HEK293 (cell line): Measurements from ENCODE around the gene AZIN2.

ENCODE experiments used
- CTCF ChIA-PET: fragments of 350-600 bp; formaldehyde crosslinking; extraction: SDS; loops from one replicate; lab custom pipeline; 2021; ENCODE audit warnings: antibody characterized with exemption; lab: Yijun Ruan, JAX
- POLR2A ChIA-PET: fragments of 300-600 bp; formaldehyde crosslinking; extraction: SDS; loops from one replicate; lab custom pipeline; 2020; ENCODE audit warnings: antibody characterized with exemption, inconsistent platforms; lab: Yijun Ruan, JAX
- H3K27ac ChIP-seq: fragments of 200-500 bp; sonication (Bioruptor generic); 2 replicates; pipeline ENCODE4 v1.5.1; 2014; ENCODE audit warnings: low read depth, low read length, control low read depth, inconsistent platforms; ENCODE audit errors: extremely low read depth
- H3K36me3 ChIP-seq, 2 experiments: fragments of 200-500 bp in 1 of 2; sonication (Bioruptor generic) in 1 of 2; 1 replicate in 1 of 2; 2 replicates in 1 of 2; pipeline ENCODE4 v1.5.1; 2014 to 2017; ENCODE audit warnings: inconsistent platforms in 2 of 2, low read length in 2 of 2; ENCODE audit not compliant: control insufficient read depth in 2 of 2, insufficient read depth in 1 of 2
- H3K4me1 ChIP-seq: fragments of 200-500 bp; sonication (Bioruptor generic); 2 replicates; pipeline ENCODE4 v1.5.1; 2014; ENCODE audit warnings: mild to moderate bottlenecking, low read length, inconsistent platforms; ENCODE audit not compliant: control insufficient read depth, insufficient read depth
- H3K4me3 ChIP-seq: 2 replicates; pipeline ENCODE4 v1.5.1; 2011; ENCODE audit warnings: low read depth, mild to moderate bottlenecking, control low read depth, low read length, moderate library complexity
- H3K9me3 ChIP-seq: fragments of 200-500 bp; sonication (Bioruptor generic); 2 replicates; pipeline ENCODE4 v1.5.1; 2014; ENCODE audit warnings: low read depth, low read length, inconsistent platforms; ENCODE audit not compliant: control insufficient read depth, insufficient read depth
- ATF2 ChIP-seq: fragments of 450-650 bp; formaldehyde crosslinking; IDR thresholded peaks from 2 replicates; pipeline ENCODE4 v1.5.1; 2016; ENCODE audit warnings: missing biosample characterization, missing genetic modification characterization, low read depth
- INSM2 ChIP-seq: fragments of 450-650 bp; formaldehyde crosslinking; IDR thresholded peaks from 2 replicates; pipeline ENCODE4 v1.5.1; 2016; ENCODE audit warnings: missing biosample characterization, missing genetic modification characterization
- MYNN ChIP-seq: fragments of 450-650 bp; formaldehyde crosslinking; IDR thresholded peaks from 2 replicates; pipeline ENCODE4 v1.5.1; 2016; ENCODE audit warnings: missing biosample characterization, missing genetic modification characterization, borderline replicate concordance
- OSR2 ChIP-seq: fragments of 450-650 bp; formaldehyde crosslinking; IDR thresholded peaks from 2 replicates; pipeline ENCODE4 v1.5.1; 2016; ENCODE audit warnings: missing biosample characterization, missing genetic modification characterization
- OVOL3 ChIP-seq: fragments of 450-650 bp; formaldehyde crosslinking; IDR thresholded peaks from 2 replicates; pipeline ENCODE4 v1.5.1; 2016; ENCODE audit warnings: missing biosample characterization, missing genetic modification characterization
- PATZ1 ChIP-seq: fragments of 450-650 bp; formaldehyde crosslinking; IDR thresholded peaks from 2 replicates; pipeline ENCODE4 v1.5.1; 2016; ENCODE audit warnings: missing biosample characterization, missing genetic modification characterization
- PRDM4 ChIP-seq: fragments of 450-650 bp; formaldehyde crosslinking; IDR thresholded peaks from 2 replicates; pipeline ENCODE4 v1.5.1; 2017; ENCODE audit warnings: missing biosample characterization, missing genetic modification characterization
- WT1 ChIP-seq: fragments of 450-650 bp; formaldehyde crosslinking; IDR thresholded peaks from 2 replicates; pipeline ENCODE4 v1.5.1; 2016; ENCODE audit warnings: missing biosample characterization, missing genetic modification characterization
- ZBTB1 ChIP-seq: fragments of 450-650 bp; formaldehyde crosslinking; IDR thresholded peaks from 2 replicates; pipeline ENCODE4 v1.5.1; 2016; ENCODE audit warnings: missing biosample characterization, missing genetic modification characterization
- ZBTB6 ChIP-seq: fragments of 450-650 bp; formaldehyde crosslinking; IDR thresholded peaks from 2 replicates; pipeline ENCODE4 v1.5.1; 2017; ENCODE audit warnings: missing biosample characterization, missing genetic modification characterization
- ZIC2 ChIP-seq: fragments of 450-650 bp; formaldehyde crosslinking; IDR thresholded peaks from 2 replicates; pipeline ENCODE4 v1.5.1; 2016; ENCODE audit warnings: missing biosample characterization, missing genetic modification characterization
- ZNF10 ChIP-seq: fragments of 450-650 bp; formaldehyde crosslinking; IDR thresholded peaks from 2 replicates; pipeline ENCODE4 v1.5.1; 2017; ENCODE audit warnings: missing biosample characterization, missing genetic modification characterization
- ZNF121 ChIP-seq: fragments of 450-650 bp; formaldehyde crosslinking; IDR thresholded peaks from 2 replicates; pipeline ENCODE4 v1.5.1; 2016; ENCODE audit warnings: missing biosample characterization, missing genetic modification characterization
- ZNF146 ChIP-seq: fragments of 450-650 bp; formaldehyde crosslinking; IDR thresholded peaks from 2 replicates; pipeline ENCODE4 v1.5.1; 2016; ENCODE audit warnings: missing biosample characterization, missing genetic modification characterization
- ZNF175 ChIP-seq: fragments of 450-650 bp; formaldehyde crosslinking; IDR thresholded peaks from 2 replicates; pipeline ENCODE4 v1.5.1; 2016; ENCODE audit warnings: missing biosample characterization, missing genetic modification characterization
- ZNF248 ChIP-seq: fragments of 450-650 bp; formaldehyde crosslinking; IDR thresholded peaks from 2 replicates; pipeline ENCODE4 v1.5.1; 2017; ENCODE audit warnings: missing biosample characterization, missing genetic modification characterization
- ZNF664 ChIP-seq: fragments of 450-650 bp; formaldehyde crosslinking; IDR thresholded peaks from 2 replicates; pipeline ENCODE4 v1.5.1; 2016; ENCODE audit warnings: missing biosample characterization, missing genetic modification characterization
- ZNF776 ChIP-seq: fragments of 450-650 bp; formaldehyde crosslinking; IDR thresholded peaks from 2 replicates; pipeline ENCODE4 v1.5.0; 2017; ENCODE audit warnings: missing biosample characterization, missing genetic modification characterization, borderline replicate concordance
- ZNF791 ChIP-seq: fragments of 450-650 bp; formaldehyde crosslinking; IDR thresholded peaks from 2 replicates; pipeline ENCODE4 v1.5.1; 2016; ENCODE audit warnings: missing biosample characterization, missing genetic modification characterization
- ZNF792 ChIP-seq: fragments of 450-650 bp; formaldehyde crosslinking; IDR thresholded peaks from 2 replicates; pipeline ENCODE4 v1.5.1; 2016; ENCODE audit warnings: missing biosample characterization, missing genetic modification characterization

Gene AZIN2

GRCh38 chr1:33055210-33056008, 25.5 kb upstream of the AZIN2 start (continued):
- TF ChIP-seq ZNF664 (tag by site-specific recombination) (peak; percentile 45; the same call in 1 of the 2 replicates), OVOL3 (tag by site-specific recombination) (no peak), ZNF248 (tag by site-specific recombination) (no peak), MYNN (tag by site-specific recombination) (no peak), ZNF791 (tag by site-specific recombination) (no peak), ZNF776 (no peak), ZNF10 (tag by site-specific recombination) (peak; percentile 84), ZBTB6 (tag by site-specific recombination) (no peak), ZNF146 (tag by site-specific recombination) (no peak)

GRCh38 chr1:33056426-33056825, 24.5 kb upstream of the AZIN2 start:
- TF ChIP-seq ZNF121 (tag by site-specific recombination) (no peak), PATZ1 (tag by site-specific recombination) (no peak)
- Histone ChIP-seq H3K4me1 (no peaks in the 10 kb centered on the region), H3K9me3 (no peaks in the 10 kb centered on the region), H3K36me3 (no peaks in the 10 kb centered on the region), H3K27ac (no peak overlapping the region), H3K4me3 (no peak overlapping the region)
- ChIA-PET CTCF (interaction anchor here (0.6 to 3.9 kb wide), 12 partner anchors 10 to 185 kb away, joined by 3 to 47 read pairs (median 4); partner anchors contain the start of genes HPCA and RNF19B), POLR2A (interaction anchor here (0.9 to 1.5 kb wide), 2 partner anchors 24 to 92 kb away, joined by 4 to 5 read pairs; partner anchors contain the start of genes AZIN2 and RNF19B)

- Histone ChIP-seq H3K4me3 (no peak overlapping the region), H3K4me1 (no peaks in the 10 kb centered on the region), H3K27ac (no peak overlapping the region), H3K9me3 (no peaks in the 10 kb centered on the region), H3K36me3 (no peaks in the 10 kb centered on the region)
- ChIA-PET POLR2A (interaction anchor here (0.6 to 1.5 kb wide), 4 partner anchors 24 to 161 kb away, joined by 3 to 5 read pairs (median 4); partner anchors contain the start of genes AZIN2 and RNF19B), CTCF (interaction anchor here (0.6 to 3.9 kb wide), 9 partner anchors 10 to 171 kb away, joined by 3 to 47 read pairs (median 3); partner anchors contain the start of genes HPCA and RNF19B)
- TF ChIP-seq ZBTB1 (no peak), ZIC2 (tag by site-specific recombination) (no peak), WT1 (tag by site-specific recombination) (no peak), ZNF175 (tag by site-specific recombination) (no peak), OSR2 (tag by site-specific recombination) (no peak)
These were observed 23.9 kb upstream of the AZIN2 start for GRCh38 chr1:33057095-33057494.

GRCh38 chr1:33060579-33061083, 20.3 kb upstream of the AZIN2 start:
- H3K36me3 ChIP-seq: no peaks in the 10 kb centered on the region
- H3K4me3 ChIP-seq: no peak overlapping the region
- CTCF ChIA-PET: interaction anchor here (0.6 to 1.6 kb wide), 3 partner anchors 26 to 174 kb away, joined by 3 to 7 read pairs (median 4); no protein-coding TSS in a partner anchor
- no peaks in the 10 kb centered on the region for H3K9me3 ChIP-seq
- no peaks in the 10 kb centered on the region for H3K4me1 ChIP-seq
- no peak overlapping the region for H3K27ac ChIP-seq
- POLR2A ChIA-PET: interaction anchor here (1.3 kb wide), 1 partner anchor 20 kb away, joined by 6 read pairs; no protein-coding TSS in a partner anchor
- TF ChIP-seq ATF2 (tag by site-specific recombination): no peak
- no peak for TF ChIP-seq PRDM4
- TF ChIP-seq INSM2 (tag by site-specific recombination): no peak
- TF ChIP-seq ZNF792 (tag by site-specific recombination): no peak
